ENCODE results near the gene IGFLR1. TPM values are rescaled to one million over a fixed set of nuclear protein-coding genes. Genes with fewer than 3 reads are reported as not detected.

The IGFLR1 gene
- total and polyA plus RNA-seq, 8 donors, result 3.6 to 36.8 (median 9.4) TPM

GRCh38 chr19:35689836-35690235 lies 52.4 kb downstream of the IGFLR1 start:
- H3K9me3 ChIP-seq, result no peaks in the 10 kb centered on the region
- no peaks in the 10 kb centered on the region for H3K4me1 ChIP-seq
- no peak for TF ChIP-seq POLR2AphosphoS5 (IDR thresholded peaks at IDR 0.05)
- TF ChIP-seq POLR2A (IDR thresholded peaks at IDR 0.05), result no peak
- TF ChIP-seq EP300 (IDR thresholded peaks at IDR 0.05), result no peak
- no peak for TF ChIP-seq CTCF (IDR thresholded peaks at IDR 0.05)
- peaks cover 0 to 7% (median 0%) of the 10 kb centered on the region in 3 donors for H3K27me3 ChIP-seq
- intact Hi-C loops (cut with DNase I; ENCODE audit: low total_unique reads), result no loop called here
- no peak overlapping the region for H3K27ac ChIP-seq
- no peak overlapping the region for H3K4me3 ChIP-seq
- DNase-seq, result no peak
- no peaks in the 10 kb centered on the region for H3K36me3 ChIP-seq
- 53 to 96% (median 78%) methylated on average over 4 of the region's 4 CpGs for WGBS, 5 donors

Other genes with a start within 250 kb of the IGFLR1 start
- 10 to 100 TPM in 2 of 5 donors, 1 to 10 TPM in 2, not detected in 1; 4.9 to 36.9 (median 20.2) TPM for gene DMKN, start 228.8 kb downstream of the IGFLR1 start, total RNA-seq
- 100 to 1,000 TPM in 1 of 3 donors, 10 to 100 TPM in 2; 76.7 to 139 (median 83.6) TPM for gene DMKN, start 228.8 kb downstream of the IGFLR1 start, polyA plus RNA-seq
- gene SBSN, start 214.1 kb downstream of the IGFLR1 start, total RNA-seq, result not detected
- 10 to 100 TPM in 1 of 3 donors, 1 to 10 TPM in 1, not detected in 1; 1.1 to 29.2 TPM for gene SBSN, start 214.1 kb downstream of the IGFLR1 start, polyA plus RNA-seq
- gene GAPDHS, start 209.0 kb downstream of the IGFLR1 start, total RNA-seq, result not detected
- gene GAPDHS, start 209.0 kb downstream of the IGFLR1 start, polyA plus RNA-seq, result not detected
- 100 to 1,000 TPM in 1 of 5 donors, 10 to 100 TPM in 3, 1 to 10 TPM in 1; 7.0 to 121 (median 57.6) TPM for gene TMEM147, start 196.8 kb downstream of the IGFLR1 start, total RNA-seq
- gene TMEM147, start 196.8 kb downstream of the IGFLR1 start, polyA plus RNA-seq, result 100 to 1,000 TPM in 1 of 3 donors, 10 to 100 TPM in 2; 63.4 to 131 (median 77.4) TPM
- 100 to 1,000 TPM in 4 of 5 donors, 1 to 10 TPM in 1; 9.8 to 890 (median 236) TPM for gene ATP4A, start 178.8 kb downstream of the IGFLR1 start, total RNA-seq
- 100 to 1,000 TPM; 257 to 357 (median 345) TPM for gene ATP4A, start 178.8 kb downstream of the IGFLR1 start, polyA plus RNA-seq
- gene PMIS2, start 156.3 kb downstream of the IGFLR1 start, total RNA-seq, result not detected
- not detected for gene PMIS2, start 156.3 kb downstream of the IGFLR1 start, polyA plus RNA-seq
- gene HAUS5, start 129.7 kb downstream of the IGFLR1 start, total RNA-seq, result 10 to 100 TPM in 1 of 5 donors, 1 to 10 TPM in 4; 4.1 to 23.2 (median 4.9) TPM
- 10 to 100 TPM in 1 of 3 donors, 1 to 10 TPM in 2; 4.4 to 17.0 (median 5.6) TPM for gene HAUS5, start 129.7 kb downstream of the IGFLR1 start, polyA plus RNA-seq
- 100 to 1,000 TPM in 1 of 5 donors, 10 to 100 TPM in 4; 26.6 to 133 (median 46.9) TPM for gene RBM42, start 113.4 kb downstream of the IGFLR1 start, total RNA-seq
- gene RBM42, start 113.4 kb downstream of the IGFLR1 start, polyA plus RNA-seq, result 10 to 100 TPM; 56.5 to 60.8 (median 58.6) TPM
- gene ETV2, start 100.7 kb downstream of the IGFLR1 start, total RNA-seq, result 10 to 100 TPM in 1 of 5 donors, under 1 TPM in 1, not detected in 3; 0.55 to 11.7 TPM
- gene ETV2, start 100.7 kb downstream of the IGFLR1 start, polyA plus RNA-seq, result 1 to 10 TPM; 4.5 to 6.3 (median 6.1) TPM
- 100 to 1,000 TPM; 198 to 680 (median 373) TPM for gene COX6B1, start 94.1 kb downstream of the IGFLR1 start, total RNA-seq
- gene COX6B1, start 94.1 kb downstream of the IGFLR1 start, polyA plus RNA-seq, result 1,000 to 10,000 TPM; 1,105 to 1,293 (median 1,217) TPM
- gene UPK1A, start 75.9 kb downstream of the IGFLR1 start, total RNA-seq, result not detected
- under 1 TPM in 1 of 3 donors, not detected in 2; 0.08 TPM for gene UPK1A, start 75.9 kb downstream of the IGFLR1 start, polyA plus RNA-seq
- 1 to 10 TPM in 1 of 5 donors, not detected in 4; 8.2 TPM for gene ZBTB32, start 37.9 kb downstream of the IGFLR1 start, total RNA-seq
- under 1 TPM in 2 of 3 donors, not detected in 1; 0.43 to 0.46 TPM for gene ZBTB32, start 37.9 kb downstream of the IGFLR1 start, polyA plus RNA-seq
- 10 to 100 TPM in 4 of 5 donors, 1 to 10 TPM in 1; 8.3 to 92.4 (median 24.9) TPM for gene KMT2B, start 24.4 kb downstream of the IGFLR1 start, total RNA-seq
- gene KMT2B, start 24.4 kb downstream of the IGFLR1 start, polyA plus RNA-seq, result 10 to 100 TPM; 13.9 to 22.6 (median 15.1) TPM
- gene U2AF1L4, start 3.0 kb upstream of the IGFLR1 start, total RNA-seq, result 10 to 100 TPM; 11.4 to 98.0 (median 57.1) TPM
- gene U2AF1L4, start 3.0 kb upstream of the IGFLR1 start, polyA plus RNA-seq, result 10 to 100 TPM; 27.6 to 53.0 (median 44.8) TPM
- gene PSENEN, start 3.2 kb upstream of the IGFLR1 start, total RNA-seq, result 10 to 100 TPM in 3 of 5 donors, 1 to 10 TPM in 1, not detected in 1; 9.3 to 58.0 (median 32.2) TPM
- gene PSENEN, start 3.2 kb upstream of the IGFLR1 start, polyA plus RNA-seq, result 100 to 1,000 TPM in 1 of 3 donors, 10 to 100 TPM in 2; 49.2 to 101 (median 51.0) TPM
- 10 to 100 TPM in 3 of 5 donors, 1 to 10 TPM in 2; 2.3 to 26.5 (median 17.9) TPM for gene LIN37, start 6.1 kb upstream of the IGFLR1 start, total RNA-seq
- gene LIN37, start 6.1 kb upstream of the IGFLR1 start, polyA plus RNA-seq, result 10 to 100 TPM; 21.5 to 44.9 (median 29.2) TPM
- gene HSPB6, start 14.6 kb upstream of the IGFLR1 start, total RNA-seq, result 100 to 1,000 TPM in 3 of 5 donors, 10 to 100 TPM in 2; 25.0 to 492 (median 209) TPM
- 10 to 100 TPM; 45.0 to 84.9 (median 71.5) TPM for gene HSPB6, start 14.6 kb upstream of the IGFLR1 start, polyA plus RNA-seq
- 10 to 100 TPM in 4 of 5 donors, 1 to 10 TPM in 1; 5.9 to 61.3 (median 36.5) TPM for gene PROSER3, start 15.7 kb upstream of the IGFLR1 start, total RNA-seq
- 1 to 10 TPM; 3.6 to 6.7 (median 4.5) TPM for gene PROSER3, start 15.7 kb upstream of the IGFLR1 start, polyA plus RNA-seq
- gene ARHGAP33, start 33.1 kb upstream of the IGFLR1 start, total RNA-seq, result 10 to 100 TPM in 4 of 5 donors, 1 to 10 TPM in 1; 5.1 to 73.6 (median 25.4) TPM
- 1 to 10 TPM; 1.4 to 8.0 (median 6.9) TPM for gene ARHGAP33, start 33.1 kb upstream of the IGFLR1 start, polyA plus RNA-seq
- not detected for gene PRODH2, start 70.4 kb upstream of the IGFLR1 start, total RNA-seq
- under 1 TPM in 1 of 3 donors, not detected in 2; 0.23 TPM for gene PRODH2, start 70.4 kb upstream of the IGFLR1 start, polyA plus RNA-seq
- gene NPHS1, start 110.1 kb upstream of the IGFLR1 start, total RNA-seq, result 10 to 100 TPM in 1 of 5 donors, 1 to 10 TPM in 1, under 1 TPM in 1, not detected in 2; 0.37 to 17.9 (median 5.4) TPM
- under 1 TPM; 0.10 to 0.61 (median 0.25) TPM for gene NPHS1, start 110.1 kb upstream of the IGFLR1 start, polyA plus RNA-seq
- under 1 TPM in 2 of 5 donors, not detected in 3; 0.43 to 0.73 TPM for gene KIRREL2, start 114.5 kb upstream of the IGFLR1 start, total RNA-seq
- under 1 TPM in 2 of 3 donors, not detected in 1; 0.56 to 0.65 TPM for gene KIRREL2, start 114.5 kb upstream of the IGFLR1 start, polyA plus RNA-seq
- gene APLP1, start 126.1 kb upstream of the IGFLR1 start, total RNA-seq, result 10 to 100 TPM in 4 of 5 donors, 1 to 10 TPM in 1; 5.3 to 76.5 (median 18.8) TPM
- gene APLP1, start 126.1 kb upstream of the IGFLR1 start, polyA plus RNA-seq, result 10 to 100 TPM; 12.5 to 31.3 (median 18.1) TPM
- gene NFKBID, start 158.1 kb upstream of the IGFLR1 start, total RNA-seq, result 10 to 100 TPM in 3 of 5 donors, 1 to 10 TPM in 1, not detected in 1; 6.6 to 42.0 (median 17.6) TPM
- gene NFKBID, start 158.1 kb upstream of the IGFLR1 start, polyA plus RNA-seq, result 1 to 10 TPM; 2.4 to 7.1 (median 3.3) TPM
- gene HCST, start 160.1 kb upstream of the IGFLR1 start, total RNA-seq, result 10 to 100 TPM in 1 of 5 donors, 1 to 10 TPM in 1, not detected in 3; 5.0 to 12.5 TPM
- gene HCST, start 160.1 kb upstream of the IGFLR1 start, polyA plus RNA-seq, result 10 to 100 TPM in 1 of 3 donors, 1 to 10 TPM in 2; 8.2 to 11.3 (median 9.2) TPM
- gene TYROBP, start 165.8 kb upstream of the IGFLR1 start, total RNA-seq, result 10 to 100 TPM in 2 of 5 donors, 1 to 10 TPM in 1, not detected in 2; 9.4 to 72.3 (median 14.1) TPM
- 100 to 1,000 TPM in 1 of 3 donors, 10 to 100 TPM in 2; 38.4 to 106 (median 87.2) TPM for gene TYROBP, start 165.8 kb upstream of the IGFLR1 start, polyA plus RNA-seq
- 10 to 100 TPM in 2 of 5 donors, 1 to 10 TPM in 2, under 1 TPM in 1; 0.73 to 48.1 (median 4.0) TPM for gene LRFN3, start 193.9 kb upstream of the IGFLR1 start, total RNA-seq
- gene LRFN3, start 193.9 kb upstream of the IGFLR1 start, polyA plus RNA-seq, result 1 to 10 TPM; 2.0 to 6.7 (median 2.6) TPM